Body of pancreas (tissue), 4 donors: Measurements from ENCODE around the gene LENG9. TPM values are rescaled to one million over a fixed set of nuclear protein-coding genes. Genes with fewer than 3 reads are reported as not detected.

Experiments used
- ATAC-seq: fragments of 150-250 bp; one replicate; pipeline ENCODE4 v1.9.1; 2016
- DNase-seq, 4 donors: peaks; one replicate each; pipeline ENCODE4 v3.0.0-alpha.2; 2019
- H3K27ac ChIP-seq, 4 donors: fragments of 200-600 bp; sonication (generic); 1 replicate in 3 of 4; 2 replicates in 1 of 4; pipeline versions ENCODE4 v1.5.1 to v1.6.1; 2016 to 2019; ENCODE audit warnings: mild to moderate bottlenecking in 1 of 4, mixed read lengths in 1 of 4, moderate library complexity in 1 of 4
- H3K27me3 ChIP-seq, 2 donors: fragments of 200-600 bp; sonication (generic); one replicate each; pipeline ENCODE4 v1.6.0; 2016; ENCODE audit warnings: mild to moderate bottlenecking in 1 of 2
- H3K36me3 ChIP-seq, 2 donors: fragments of 200-600 bp; sonication (generic); replicated peaks in 1 of 2; 2 replicates each; pipeline ENCODE4 v1.5.1; 2016; ENCODE audit warnings: low read depth in 2 of 2; ENCODE audit not compliant: insufficient read depth in 1 of 2
- H3K4me1 ChIP-seq: fragments of 200-600 bp; sonication (generic); one replicate; pipeline ENCODE4 v1.6.0; 2016
- H3K4me3 ChIP-seq, 2 donors: fragments of 200-600 bp; sonication (generic); 1 replicate in 1 of 2; 2 replicates in 1 of 2; pipeline ENCODE4 v1.5.1; 2016 to 2019
- H3K9me3 ChIP-seq, 3 donors: fragments of 200-600 bp; sonication (generic); 1 replicate in 2 of 3; 2 replicates in 1 of 3; pipeline ENCODE4 v1.5.1; 2016
- POLR2A ChIP-seq, 3 donors: fragments of 450-650 bp; IDR thresholded peaks; one replicate each; pipeline ENCODE4 v1.6.1; 2016; ENCODE audit warnings: antibody characterized with exemption in 3 of 3, mild to moderate bottlenecking in 2 of 3
- WGBS, 2 donors: methylation state at CpG; one replicate each; pipeline ENCODE4 v1.1.5; 2017; 5-methylcytosine and 5-hydroxymethylcytosine counted together
- intact Hi-C: fragments of 100-400 bp; cut with DNase I; formaldehyde crosslinking; loops from one replicate; pipeline ENCODE4 v1.15.1; 2023
- total RNA-seq, 2 donors: library from RNA; depleted of rRNA; stranded (reverse); fragments of >200 nt; gene quantifications; one replicate each; pipeline ENCODE4 v1.1.0, GENCODE V29; 2016
- TF ChIP-seq, protein P1 (sequence below), 7 experiments: fragments of 450-650 bp in 4 of 7; fragments of 200-600 bp in 3 of 7; sonication (generic) in 3 of 7; IDR thresholded peaks; one replicate each; pipeline ENCODE4 v1.5.1; 2016 to 2019; ENCODE audit warnings: antibody characterized with exemption in 7 of 7

Gene LENG9
- total RNA-seq, 2 donors from 2014 or later, result 21.8 to 25.7 TPM

DNA sequence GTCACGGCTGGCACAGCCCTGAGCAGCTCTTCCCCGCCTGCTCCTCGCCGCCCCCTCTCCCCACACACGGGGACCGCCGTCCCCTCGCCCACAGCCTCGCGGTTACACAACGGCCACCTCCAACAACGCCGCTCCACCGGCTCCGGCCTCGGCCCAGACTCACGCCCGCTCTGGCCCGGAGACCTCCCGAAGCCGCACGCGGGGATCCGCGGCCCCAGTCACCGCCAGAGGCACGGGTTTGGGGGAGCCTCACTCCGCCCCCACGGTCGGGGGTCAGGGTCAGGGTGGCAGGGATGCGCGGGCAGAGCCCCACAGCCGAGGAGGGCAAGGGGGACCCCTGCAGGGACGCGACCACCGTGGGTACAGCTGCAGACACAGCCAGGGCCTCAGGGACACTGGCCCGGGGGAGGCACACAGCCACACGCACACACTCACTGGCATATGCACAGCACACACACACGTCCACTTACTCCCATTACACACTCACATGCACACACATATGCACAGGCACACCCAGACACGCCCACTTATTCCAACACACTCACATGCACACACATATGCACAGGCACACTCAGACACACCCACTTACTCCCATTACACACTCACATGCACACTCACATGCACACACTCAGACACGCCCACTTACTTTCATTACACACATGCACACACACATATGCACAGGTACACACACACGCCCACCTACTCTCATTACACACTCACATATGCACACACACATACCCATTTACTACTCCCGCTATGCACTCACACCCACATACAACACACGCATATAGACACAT is 46.7 kb downstream of the LENG9 start:
- intact Hi-C loops, result no loop called here
- ATAC-seq, result no peak
- peaks cover 0 to 14% of the 10 kb centered on the region in 2 donors for H3K27me3 ChIP-seq
- no peaks in the 10 kb centered on the region for H3K36me3 ChIP-seq
- no peaks in the 10 kb centered on the region for H3K9me3 ChIP-seq
- H3K4me1 ChIP-seq, result peaks cover 20% of the 10 kb centered on the region
- DNase-seq, result no peak
- no peak overlapping the region for H3K4me3 ChIP-seq
- 29 to 61% methylated on average over 6 to 44 of the region's 44 CpGs for WGBS, 2 donors
- TF ChIP-seq, protein P1, sequence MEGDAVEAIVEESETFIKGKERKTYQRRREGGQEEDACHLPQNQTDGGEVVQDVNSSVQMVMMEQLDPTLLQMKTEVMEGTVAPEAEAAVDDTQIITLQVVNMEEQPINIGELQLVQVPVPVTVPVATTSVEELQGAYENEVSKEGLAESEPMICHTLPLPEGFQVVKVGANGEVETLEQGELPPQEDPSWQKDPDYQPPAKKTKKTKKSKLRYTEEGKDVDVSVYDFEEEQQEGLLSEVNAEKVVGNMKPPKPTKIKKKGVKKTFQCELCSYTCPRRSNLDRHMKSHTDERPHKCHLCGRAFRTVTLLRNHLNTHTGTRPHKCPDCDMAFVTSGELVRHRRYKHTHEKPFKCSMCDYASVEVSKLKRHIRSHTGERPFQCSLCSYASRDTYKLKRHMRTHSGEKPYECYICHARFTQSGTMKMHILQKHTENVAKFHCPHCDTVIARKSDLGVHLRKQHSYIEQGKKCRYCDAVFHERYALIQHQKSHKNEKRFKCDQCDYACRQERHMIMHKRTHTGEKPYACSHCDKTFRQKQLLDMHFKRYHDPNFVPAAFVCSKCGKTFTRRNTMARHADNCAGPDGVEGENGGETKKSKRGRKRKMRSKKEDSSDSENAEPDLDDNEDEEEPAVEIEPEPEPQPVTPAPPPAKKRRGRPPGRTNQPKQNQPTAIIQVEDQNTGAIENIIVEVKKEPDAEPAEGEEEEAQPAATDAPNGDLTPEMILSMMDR (IDR thresholded peaks at IDR 0.05), result no peak
- TF ChIP-seq POLR2A (IDR thresholded peaks at IDR 0.05), result no peak
- H3K27ac ChIP-seq, result peak overlapping the region in 3 of 4 donors; percentile 41 to 80 (median 77)

DNA sequence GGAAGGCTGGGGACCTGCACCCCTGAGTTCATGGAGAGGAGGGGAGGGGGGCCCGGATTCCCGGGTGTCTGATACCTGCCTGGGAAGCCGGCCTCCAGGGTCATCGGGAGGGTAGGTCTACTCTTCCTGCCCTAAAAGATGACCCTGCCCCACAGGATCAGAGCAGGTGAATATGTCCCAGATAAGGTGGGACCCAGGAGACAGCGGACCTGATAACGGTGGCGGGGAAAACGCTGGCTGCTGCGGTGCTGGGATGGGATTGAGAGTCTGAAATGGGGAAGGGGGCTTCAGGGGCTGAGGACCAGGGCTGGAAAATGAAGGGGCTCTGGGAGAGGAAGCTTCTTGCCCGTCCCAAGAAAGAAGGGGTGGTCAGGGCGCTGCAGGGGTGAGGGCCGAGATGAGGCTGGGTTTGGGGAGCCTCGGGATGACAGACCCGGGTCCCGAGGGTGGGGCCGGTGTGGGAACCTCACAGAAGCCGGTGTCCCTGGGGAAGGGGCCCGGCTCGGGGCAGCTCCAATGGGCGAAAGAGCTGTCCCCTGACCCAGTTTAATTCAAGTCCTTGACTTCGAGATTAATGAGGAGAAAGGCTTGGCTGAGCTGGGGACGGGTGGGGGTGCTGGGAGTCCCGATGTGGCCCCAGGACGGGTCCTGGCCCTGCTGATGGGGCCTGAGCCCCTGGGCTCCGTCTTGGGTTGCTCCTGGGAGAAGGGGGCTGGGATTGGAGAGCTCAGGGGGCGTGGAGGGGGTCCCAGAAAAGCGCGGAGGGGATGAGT is 47.5 kb downstream of the LENG9 start:
- peaks cover 0 to 14% of the 10 kb centered on the region in 2 donors for H3K27me3 ChIP-seq
- intact Hi-C loops, result no loop called here
- no peak for ATAC-seq

DNA sequence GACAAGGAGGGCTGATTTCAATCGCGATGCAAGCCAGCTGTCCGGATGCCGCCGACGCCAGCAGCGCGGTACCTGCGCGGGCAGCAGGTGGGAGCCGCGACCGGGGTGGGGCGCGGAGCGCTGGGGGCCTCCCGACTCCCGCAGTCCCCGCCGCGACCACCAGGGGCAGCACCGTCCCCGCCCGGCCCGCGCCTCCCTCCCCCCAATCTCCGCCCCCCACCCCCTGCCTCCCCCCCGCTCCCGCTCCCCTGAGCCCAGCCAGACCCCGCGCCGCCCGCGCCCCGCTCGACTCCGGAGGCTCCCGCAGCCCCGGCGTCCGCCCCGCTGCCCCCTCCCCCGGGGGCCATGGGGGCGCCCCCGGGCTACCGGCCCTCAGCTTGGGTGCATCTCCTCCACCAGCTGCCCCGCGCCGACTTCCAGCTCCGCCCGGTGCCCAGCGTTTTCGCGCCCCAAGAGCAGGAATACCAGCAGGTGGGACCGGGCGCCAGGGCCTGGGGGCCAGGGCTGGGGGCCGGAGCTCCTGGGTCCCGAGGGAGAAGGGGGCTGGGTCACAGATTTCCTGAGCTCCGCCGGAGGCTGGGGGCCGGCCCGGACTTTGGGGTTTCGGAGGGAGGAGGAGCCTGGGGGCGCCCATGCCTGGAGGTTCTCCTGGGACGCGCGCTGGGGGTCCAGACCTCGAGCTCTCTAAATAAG is 48.2 kb downstream of the LENG9 start, which contains the start of gene TTYH1:
TTYH1 (plus strand) TSS at position 257 of the 693 bp plus-strand sequence; CDS start at position 346, 89 bp downstream.
- peak; percentile 49 for ATAC-seq

More for the DNA sequence above, 47.5 kb downstream of the LENG9 start:
- Histone ChIP-seq H3K27ac (peak overlapping the region in 3 of 4 donors; percentile 41 to 80 (median 77)), H3K4me3 (no peak overlapping the region), H3K9me3 (no peaks in the 10 kb centered on the region), H3K36me3 (no peaks in the 10 kb centered on the region), H3K4me1 (peaks cover 20% of the 10 kb centered on the region)
- TF ChIP-seq POLR2A (IDR thresholded peaks at IDR 0.05), result no peak
- TF ChIP-seq, protein P1 (IDR thresholded peaks at IDR 0.05), result no peak
- 1 to 2% methylated on average over 22 to 28 of the region's 28 CpGs for WGBS, 2 donors
- DNase-seq, result no peak

DNA sequence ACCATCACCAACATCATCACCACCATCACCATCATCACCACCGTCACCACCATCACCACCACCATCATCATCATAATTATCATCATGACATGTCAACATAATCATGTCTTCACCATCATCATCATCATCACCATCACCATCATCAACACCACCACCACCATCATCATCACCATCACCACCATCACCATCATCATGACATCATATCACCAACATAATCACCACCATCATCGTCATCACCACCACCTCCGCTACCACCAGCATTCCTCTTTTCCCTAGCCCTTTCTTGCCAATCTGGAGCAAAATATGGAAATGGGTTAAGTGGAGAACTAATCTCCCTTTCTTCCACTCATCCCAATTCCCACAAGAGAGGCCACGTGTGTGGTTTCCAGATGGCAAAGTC is 49.4 kb downstream of the LENG9 start:
- Histone ChIP-seq H3K9me3 (no peaks in the 10 kb centered on the region), H3K27ac (no peak overlapping the region), H3K4me3 (no peak overlapping the region), H3K4me1 (peaks cover 11% of the 10 kb centered on the region), H3K27me3 (peaks cover 0 to 8% of the 10 kb centered on the region in 2 donors), H3K36me3 (no peaks in the 10 kb centered on the region)
- TF ChIP-seq, protein P1 (IDR thresholded peaks at IDR 0.05), result no peak
- no peak for TF ChIP-seq POLR2A (IDR thresholded peaks at IDR 0.05)
- DNase-seq (no peak), ATAC-seq (no peak)
- WGBS, 2 donors, result 85 to 86% methylated on average over 4 of the region's 4 CpGs
- intact Hi-C loops, result no loop called here

More for the DNA sequence above, 48.2 kb downstream of the LENG9 start, which contains the start of gene TTYH1:
- H3K4me1 ChIP-seq, result peaks cover 20% of the 10 kb centered on the region
- no peaks in the 10 kb centered on the region for H3K9me3 ChIP-seq
- H3K36me3 ChIP-seq, result no peaks in the 10 kb centered on the region
- 0 to 2% methylated on average over 1 to 40 of the region's 68 CpGs for WGBS, 2 donors
- H3K27me3 ChIP-seq, result peaks cover 0 to 14% of the 10 kb centered on the region in 2 donors
- peak in 1 of 4 donors; percentile 46 for DNase-seq
- intact Hi-C loops, result no loop called here
- TF ChIP-seq POLR2A (IDR thresholded peaks at IDR 0.05), result no peak
- TF ChIP-seq, protein P1 (IDR thresholded peaks at IDR 0.05), result peak in 6 of 7 experiments; percentile 11 to 47 (median 40)
- peak within 1 kb of the TSS in 3 of 4 donors; percentile 41 to 80 (median 77) for H3K27ac ChIP-seq
- H3K4me3 ChIP-seq, result no peak within 1 kb of the TSS
